ENCODE data around the gene ATP2B2. TPM values are rescaled to one million over a fixed set of nuclear protein-coding genes. Genes with fewer than 3 reads are reported as not detected.

Gene ATP2B2
- total RNA-seq, 4 donors from 2014 or later = 0.42 to 2.0 (median 1.1) TPM

GRCh38 chr3:10471054-10471688 lies 34.2 kb downstream of the ATP2B2 start:
- H3K4me1 ChIP-seq = peaks cover 0 to 6% (median 0%) of the 10 kb centered on the region in 4 donors
- no peak for TF ChIP-seq EP300 (IDR thresholded peaks at IDR 0.05)
- TF ChIP-seq CTCF (IDR thresholded peaks at IDR 0.05) = no peak
- no peak for TF ChIP-seq POLR2A (IDR thresholded peaks at IDR 0.05)
- H3K9me3 ChIP-seq = no peaks in the 10 kb centered on the region
- peaks cover 0 to 17% of the 10 kb centered on the region in 2 donors for H3K27me3 ChIP-seq
- H3K27ac ChIP-seq = no peak overlapping the region
- no peak for DNase-seq (ENCODE audit: low spot score in 2 of 2)
- no peaks in the 10 kb centered on the region for H3K36me3 ChIP-seq
- H3K4me3 ChIP-seq = no peak overlapping the region
- 8 to 11% methylated on average over 12 to 18 of the region's 20 CpGs for whole genome bisulfite sequencing, 2 donors

GRCh38 chr3:10470120-10471053 lies 35.0 kb downstream of the ATP2B2 start:
- Histone ChIP-seq H3K27ac (no peak overlapping the region), H3K9me3 (no peaks in the 10 kb centered on the region), H3K4me3 (no peak overlapping the region), H3K27me3 (peaks cover 0 to 17% of the 10 kb centered on the region in 2 donors), H3K4me1 (peaks cover 0 to 6% (median 0%) of the 10 kb centered on the region in 4 donors), H3K36me3 (no peaks in the 10 kb centered on the region)
- TF ChIP-seq CTCF (IDR thresholded peaks at IDR 0.05) (no peak), POLR2A (IDR thresholded peaks at IDR 0.05) (no peak), EP300 (IDR thresholded peaks at IDR 0.05) (no peak)
- WGBS, 2 donors = 45 to 63% methylated on average over 5 to 12 of the region's 12 CpGs
- no peak for DNase-seq (ENCODE audit: low spot score in 2 of 2)

GRCh38 chr3:10469441-10470119 lies 35.8 kb downstream of the ATP2B2 start:
- Histone ChIP-seq H3K27me3 (peaks cover 0 to 17% of the 10 kb centered on the region in 2 donors), H3K4me1 (peaks cover 0 to 6% (median 0%) of the 10 kb centered on the region in 4 donors), H3K9me3 (no peaks in the 10 kb centered on the region), H3K4me3 (no peak overlapping the region), H3K27ac (no peak overlapping the region), H3K36me3 (no peaks in the 10 kb centered on the region)
- 43 to 44% methylated on average over 8 to 9 of the region's 9 CpGs for WGBS, 2 donors
- no peak for DNase-seq (ENCODE audit: low spot score in 2 of 2)
- TF ChIP-seq POLR2A (IDR thresholded peaks at IDR 0.05) (no peak), CTCF (IDR thresholded peaks at IDR 0.05) (no peak), EP300 (IDR thresholded peaks at IDR 0.05) (no peak)

- Histone ChIP-seq H3K4me3 (no peak overlapping the region), H3K4me1 (peaks cover 0 to 6% (median 0%) of the 10 kb centered on the region in 4 donors), H3K27ac (no peak overlapping the region), H3K9me3 (no peaks in the 10 kb centered on the region), H3K27me3 (peaks cover 0 to 14% of the 10 kb centered on the region in 2 donors), H3K36me3 (no peaks in the 10 kb centered on the region)
- DNase-seq (ENCODE audit: low spot score in 2 of 2) = no peak
- TF ChIP-seq CTCF (IDR thresholded peaks at IDR 0.05) (no peak), POLR2A (IDR thresholded peaks at IDR 0.05) (no peak), EP300 (IDR thresholded peaks at IDR 0.05) (no peak)
- WGBS, 2 donors = 67 to 70% methylated on average over 13 of the region's 13 CpGs
Measured at GRCh38 chr3:10468613-10469354, 36.6 kb downstream of the ATP2B2 start.

Measured in tibial nerve (tissue), 4 donors.